IPS DF 6.9 (cell line): ENCODE data around the gene POMT2.

ENCODE experiments used
- DNase-seq: peaks from one replicate; pipeline ENCODE4 v3.0.0-alpha.2; 2013; ENCODE audit warnings: low read depth, low spot score
- H3K27ac ChIP-seq: one replicate; pipeline ENCODE4 v1.5.1; 2013; ENCODE audit warnings: low read length, control low read depth
- H3K27me3 ChIP-seq: 2 replicates; pipeline ENCODE4 v1.6.1; 2013; ENCODE audit warnings: mild to moderate bottlenecking, low read length; ENCODE audit not compliant: control insufficient read depth, insufficient read depth
- H3K36me3 ChIP-seq: 2 replicates; pipeline ENCODE4 v1.6.1; 2013; ENCODE audit warnings: low read length; ENCODE audit not compliant: control insufficient read depth, insufficient read depth
- H3K4me1 ChIP-seq: 2 replicates; pipeline ENCODE4 v1.6.1; 2013; ENCODE audit warnings: low read length; ENCODE audit not compliant: control insufficient read depth, insufficient read depth
- H3K4me3 ChIP-seq: 2 replicates; pipeline ENCODE4 v1.5.1; 2013; ENCODE audit warnings: mild to moderate bottlenecking, low read length
- H3K9me3 ChIP-seq: 2 replicates; pipeline ENCODE4 v1.6.1; 2013; ENCODE audit warnings: low read length, inconsistent platforms; ENCODE audit not compliant: control insufficient read depth, insufficient read depth
- WGBS: extraction: QIAGEN DNeasy Blood & Tissue Kit; methylation state at CpG from one replicate; pipeline ENCODE4 v1.1.7; 2013; ENCODE audit warnings: mixed read lengths, missing lambda C conversion rate; ENCODE audit not compliant: insufficient read length, insufficient coverage; 5-methylcytosine and 5-hydroxymethylcytosine counted together

Gene POMT2

DNA sequence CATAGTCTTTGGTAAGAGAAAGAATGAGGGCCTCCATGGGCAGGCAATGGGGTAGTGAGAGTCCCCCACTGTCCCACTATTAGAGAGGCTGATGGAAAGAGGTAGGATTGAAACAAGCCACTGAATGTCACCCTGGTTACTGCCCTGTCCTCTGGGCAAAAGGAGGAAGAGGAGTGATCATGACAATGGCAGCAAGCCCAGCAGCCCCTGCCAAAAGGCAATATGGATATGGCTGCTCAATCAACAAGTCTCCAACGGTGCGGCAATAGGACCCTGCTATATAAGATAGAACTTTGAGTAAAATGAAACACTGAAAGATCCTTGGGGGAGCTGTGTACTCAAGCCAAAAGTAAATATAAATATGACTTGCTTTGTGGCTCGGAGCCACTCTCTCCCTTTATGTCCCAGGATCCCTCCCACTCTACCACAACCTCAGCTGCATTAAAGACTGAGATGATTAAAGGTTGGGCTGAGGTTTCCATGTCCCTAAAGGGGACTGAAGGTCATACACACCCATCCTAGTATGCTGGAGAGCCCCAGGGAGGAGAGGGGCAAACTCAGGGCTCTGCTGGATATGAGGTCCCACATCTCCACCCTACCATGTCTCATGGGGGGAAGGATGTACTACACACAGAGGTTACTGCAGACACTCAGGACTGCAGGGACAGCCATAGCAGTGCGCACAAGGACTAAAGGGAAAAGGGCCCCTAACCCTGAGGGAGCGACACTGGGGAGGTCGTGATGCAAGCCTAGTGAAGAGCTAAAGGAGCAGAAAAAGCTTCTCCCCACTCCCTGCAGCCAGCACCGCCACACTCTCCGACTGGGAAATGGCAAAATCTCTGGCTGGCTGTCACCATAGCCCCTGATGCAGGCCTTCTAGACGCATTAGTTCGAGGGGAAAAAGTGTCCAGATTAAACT is 5.9 kb downstream of the POMT2 start:
- H3K4me1 ChIP-seq, result peaks cover 6% of the 10 kb centered on the region; the same call in 1 of the 2 replicates
- no peaks in the 10 kb centered on the region for H3K36me3 ChIP-seq
- WGBS, result no CpG with 5 or more reads among the region's 10 CpGs
- H3K9me3 ChIP-seq, result no peaks in the 10 kb centered on the region
- H3K27ac ChIP-seq, result no peak overlapping the region
- no peaks in the 10 kb centered on the region for H3K27me3 ChIP-seq
- H3K4me3 ChIP-seq, result no peak overlapping the region
- DNase-seq, result no peak

DNA sequence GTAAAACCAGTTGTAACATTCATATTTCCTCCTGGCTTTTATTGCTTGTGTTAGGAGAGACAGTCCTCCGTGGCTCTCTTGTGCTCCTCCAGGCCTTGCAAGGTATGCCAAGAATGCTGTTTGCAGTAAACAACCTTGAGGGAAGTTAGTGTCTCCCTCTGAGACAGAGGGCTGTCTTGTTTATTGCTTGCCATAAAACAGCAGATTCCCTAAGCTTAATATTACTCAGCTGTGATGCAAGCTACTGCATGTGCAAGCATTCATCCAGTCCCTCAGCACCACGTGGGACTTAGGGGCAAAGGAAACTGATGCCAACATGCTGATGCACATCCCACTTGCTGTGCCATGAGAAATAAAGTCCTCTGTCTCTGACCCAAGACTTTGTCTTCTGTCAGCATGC is 6.6 kb downstream of the POMT2 start:
- Histone ChIP-seq H3K4me3 (no peak overlapping the region), H3K4me1 (peaks cover 6% of the 10 kb centered on the region; the same call in 1 of the 2 replicates), H3K27ac (no peak overlapping the region), H3K36me3 (no peaks in the 10 kb centered on the region), H3K27me3 (no peaks in the 10 kb centered on the region), H3K9me3 (no peaks in the 10 kb centered on the region)
- no peak for DNase-seq
- WGBS, result no CpG with 5 or more reads among the region's 2 CpGs

DNA sequence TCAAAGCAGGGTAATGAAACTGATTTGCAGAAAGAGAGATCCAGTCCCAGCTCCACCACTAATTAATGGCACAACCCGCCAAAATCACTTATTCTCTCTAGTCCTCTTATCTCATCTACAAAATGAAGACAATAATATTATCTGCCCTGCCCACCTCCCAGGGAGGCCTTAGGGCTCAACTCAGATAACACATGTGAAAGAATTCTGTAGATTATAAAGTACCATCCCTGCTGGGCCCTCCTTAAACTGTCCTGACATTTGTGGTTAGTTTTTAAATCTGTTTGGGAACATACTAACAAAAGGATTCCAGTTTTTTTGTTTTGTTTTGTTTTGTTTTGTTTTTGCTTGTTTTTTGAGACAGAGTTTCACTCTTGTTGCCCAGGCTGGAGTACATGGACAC is 7.3 kb downstream of the POMT2 start:
- no peak for DNase-seq
- no CpG with 5 or more reads among the region's 1 CpG for WGBS
- Histone ChIP-seq H3K4me1 (peaks cover 6% of the 10 kb centered on the region; the same call in 1 of the 2 replicates), H3K9me3 (no peaks in the 10 kb centered on the region), H3K27ac (no peak overlapping the region), H3K4me3 (no peak overlapping the region), H3K27me3 (no peaks in the 10 kb centered on the region), H3K36me3 (no peaks in the 10 kb centered on the region)

DNA sequence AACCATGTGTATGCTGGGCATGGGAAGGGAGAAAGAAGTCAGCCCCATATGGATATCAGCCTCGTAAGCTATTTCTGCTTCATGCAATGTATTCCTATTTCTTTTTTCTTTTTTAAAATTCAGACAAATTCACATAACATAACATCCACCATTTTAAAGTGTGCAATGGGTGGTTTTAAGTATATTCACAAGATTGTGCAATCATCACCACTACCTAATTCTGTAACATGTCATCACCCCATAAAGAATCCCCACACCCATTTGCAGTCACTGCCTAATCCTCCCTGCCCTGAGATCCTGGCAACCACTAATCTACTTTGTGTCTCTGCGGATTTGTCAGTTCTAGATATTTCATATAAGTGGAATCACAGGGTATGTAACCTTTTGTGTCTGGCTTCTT is 9.5 kb downstream of the POMT2 start:
- no peak for DNase-seq

DNA sequence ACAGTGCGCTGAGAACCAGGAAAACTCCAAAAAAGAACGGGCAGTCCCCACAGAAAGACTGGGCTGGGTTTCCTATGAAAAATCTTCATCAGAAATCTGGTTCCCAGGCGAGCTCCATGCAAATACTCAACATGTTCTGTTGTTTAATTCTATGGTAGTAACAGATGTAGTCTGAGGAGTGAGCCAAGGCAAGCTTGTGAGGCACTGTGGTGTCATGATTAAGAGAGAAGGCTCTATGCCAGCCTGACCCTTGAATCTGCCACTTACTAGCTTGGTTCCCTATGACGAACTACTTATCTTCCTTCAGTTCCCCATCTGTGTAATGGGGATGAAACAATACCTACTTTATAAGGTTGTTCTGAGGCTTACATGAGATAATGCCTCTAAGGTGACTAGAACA is 10.7 kb downstream of the POMT2 start:
- WGBS, result no CpG with 5 or more reads among the region's 4 CpGs
- peaks cover 4% of the 10 kb centered on the region; the same call in 1 of the 2 replicates for H3K4me1 ChIP-seq
- H3K4me3 ChIP-seq, result no peak overlapping the region

More for the DNA sequence above, 9.5 kb downstream of the POMT2 start:
- no peaks in the 10 kb centered on the region for H3K27me3 ChIP-seq
- H3K27ac ChIP-seq, result no peak overlapping the region
- no peaks in the 10 kb centered on the region for H3K36me3 ChIP-seq
- no peak overlapping the region for H3K4me3 ChIP-seq
- no peaks in the 10 kb centered on the region for H3K9me3 ChIP-seq
- peaks cover 6% of the 10 kb centered on the region; the same call in 1 of the 2 replicates for H3K4me1 ChIP-seq
- WGBS, result no CpG with 5 or more reads among the region's 2 CpGs

DNA sequence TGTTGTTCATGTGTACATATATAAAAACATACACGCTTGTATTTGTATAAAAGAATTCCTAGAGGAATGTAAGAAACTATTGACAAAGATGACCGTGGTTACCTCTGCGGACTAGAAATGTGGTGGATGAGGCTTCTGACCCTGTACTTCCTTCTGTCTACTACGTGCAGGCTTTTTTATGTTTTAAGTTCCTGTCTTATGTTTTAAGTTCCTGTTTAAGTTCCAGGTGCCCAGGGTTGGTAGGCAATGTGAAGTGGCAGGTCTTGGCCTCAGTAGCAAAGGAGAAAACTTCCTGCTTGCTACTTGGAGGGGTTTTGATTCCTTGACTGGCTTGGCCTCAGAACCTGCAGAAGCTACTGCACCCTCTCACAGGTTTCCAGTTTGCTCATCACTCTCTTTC is 11.6 kb downstream of the POMT2 start:
- Histone ChIP-seq H3K4me3 (no peak overlapping the region), H3K4me1 (peaks cover under 1% of the 10 kb centered on the region; the same call in 1 of the 2 replicates), H3K9me3 (no peaks in the 10 kb centered on the region), H3K27me3 (no peaks in the 10 kb centered on the region), H3K27ac (no peak overlapping the region), H3K36me3 (0 out of 2 replicates have a peak, but pooled peaks cover 3% of the 10 kb centered on the region)
- no CpG with 5 or more reads among the region's 4 CpGs for WGBS
- DNase-seq, result no peak

More for the DNA sequence above, 10.7 kb downstream of the POMT2 start:
- no peak overlapping the region for H3K27ac ChIP-seq
- H3K9me3 ChIP-seq, result no peaks in the 10 kb centered on the region
- no peaks in the 10 kb centered on the region for H3K27me3 ChIP-seq
- 0 out of 2 replicates have a peak, but pooled peaks cover 3% of the 10 kb centered on the region for H3K36me3 ChIP-seq
- no peak for DNase-seq

DNA sequence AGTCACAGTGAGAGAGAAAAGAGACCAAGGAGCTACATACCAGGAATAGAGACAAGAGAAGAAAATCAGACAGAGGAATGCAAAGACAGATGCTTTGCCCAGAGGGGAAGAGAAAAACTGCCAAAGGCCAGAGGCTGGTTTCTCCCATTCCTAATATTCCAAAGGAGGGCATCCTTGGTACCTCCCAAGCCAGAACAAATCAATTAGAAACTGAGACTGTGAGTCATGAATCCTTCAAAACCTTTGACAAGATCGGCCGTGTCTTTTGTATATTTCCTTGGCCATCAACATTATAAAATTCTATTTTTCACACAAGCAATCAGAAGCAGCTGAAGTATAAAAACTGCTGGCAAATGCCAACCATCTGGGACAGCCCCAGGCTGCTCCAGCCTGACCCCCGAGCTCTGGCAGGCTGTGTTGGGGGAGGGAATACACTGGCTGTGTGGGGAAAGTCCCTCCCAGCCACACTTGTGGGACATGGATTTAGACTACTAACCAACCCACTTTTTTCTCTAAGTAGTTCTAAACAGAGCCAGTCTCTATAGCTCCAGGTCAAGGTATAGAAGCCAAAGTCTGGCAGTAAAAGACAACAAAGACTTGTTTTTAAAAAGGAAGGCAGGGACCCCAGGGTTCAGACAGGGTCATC is 13.7 kb downstream of the POMT2 start:
- H3K27ac ChIP-seq, result no peak overlapping the region
- no peak for DNase-seq
- H3K4me3 ChIP-seq, result no peak overlapping the region
- no peaks in the 10 kb centered on the region for H3K4me1 ChIP-seq
- WGBS, result no CpG with 5 or more reads among the region's 3 CpGs
- no peaks in the 10 kb centered on the region for H3K27me3 ChIP-seq
- H3K9me3 ChIP-seq, result no peaks in the 10 kb centered on the region
- H3K36me3 ChIP-seq, result 0 out of 2 replicates have a peak, but pooled peaks cover 6% of the 10 kb centered on the region

DNA sequence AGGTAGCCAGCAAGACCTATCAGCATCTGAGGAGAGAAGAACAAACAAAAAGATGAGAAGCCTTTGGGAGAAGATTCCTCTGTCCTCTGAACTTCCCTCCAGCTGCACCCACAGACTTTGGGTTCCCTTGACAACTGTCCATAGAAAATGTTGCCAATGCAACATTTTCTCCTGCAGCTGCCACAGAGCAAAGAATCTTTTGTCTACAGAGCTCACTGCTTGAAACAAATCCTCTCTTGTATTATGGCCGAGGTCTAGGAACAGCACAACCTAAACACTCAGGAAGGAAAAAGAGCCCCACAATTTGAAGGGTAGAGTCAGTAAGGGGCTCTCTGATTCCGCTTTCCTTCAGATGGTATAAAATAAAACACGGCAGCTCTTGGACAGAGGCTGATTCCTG is 14.3 kb downstream of the POMT2 start:
- DNase-seq, result no peak
- Histone ChIP-seq H3K27me3 (no peaks in the 10 kb centered on the region), H3K36me3 (0 out of 2 replicates have a peak, but pooled peaks cover 6% of the 10 kb centered on the region), H3K4me1 (no peaks in the 10 kb centered on the region), H3K9me3 (no peaks in the 10 kb centered on the region), H3K27ac (no peak overlapping the region), H3K4me3 (no peak overlapping the region)
- no CpG with 5 or more reads among the region's 3 CpGs for WGBS

DNA sequence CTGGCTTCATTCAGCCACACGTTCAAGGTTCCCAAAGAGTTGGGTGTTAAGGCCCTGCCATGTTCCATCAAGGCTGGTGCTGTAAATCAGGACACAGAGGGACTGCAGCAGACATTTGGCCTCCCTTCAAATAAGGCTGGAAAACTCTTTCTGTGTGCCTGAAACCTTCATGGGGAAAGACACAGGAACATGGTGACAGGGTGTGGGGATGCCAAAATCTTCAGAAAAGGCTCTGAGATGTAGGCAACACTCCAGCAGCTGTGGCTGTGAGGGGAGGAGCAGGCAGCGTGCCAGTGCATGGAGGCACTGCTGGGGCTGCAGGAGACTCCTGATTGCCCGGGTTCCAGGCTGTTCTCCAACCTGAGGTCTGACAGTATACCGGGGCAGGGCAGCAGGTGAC is 15.0 kb downstream of the POMT2 start:
- WGBS, result no CpG with 5 or more reads among the region's 4 CpGs
- Histone ChIP-seq H3K36me3 (0 out of 2 replicates have a peak, but pooled peaks cover 6% of the 10 kb centered on the region), H3K4me1 (no peaks in the 10 kb centered on the region), H3K9me3 (no peaks in the 10 kb centered on the region), H3K27me3 (no peaks in the 10 kb centered on the region), H3K27ac (no peak overlapping the region), H3K4me3 (no peak overlapping the region)
- DNase-seq, result no peak

DNA sequence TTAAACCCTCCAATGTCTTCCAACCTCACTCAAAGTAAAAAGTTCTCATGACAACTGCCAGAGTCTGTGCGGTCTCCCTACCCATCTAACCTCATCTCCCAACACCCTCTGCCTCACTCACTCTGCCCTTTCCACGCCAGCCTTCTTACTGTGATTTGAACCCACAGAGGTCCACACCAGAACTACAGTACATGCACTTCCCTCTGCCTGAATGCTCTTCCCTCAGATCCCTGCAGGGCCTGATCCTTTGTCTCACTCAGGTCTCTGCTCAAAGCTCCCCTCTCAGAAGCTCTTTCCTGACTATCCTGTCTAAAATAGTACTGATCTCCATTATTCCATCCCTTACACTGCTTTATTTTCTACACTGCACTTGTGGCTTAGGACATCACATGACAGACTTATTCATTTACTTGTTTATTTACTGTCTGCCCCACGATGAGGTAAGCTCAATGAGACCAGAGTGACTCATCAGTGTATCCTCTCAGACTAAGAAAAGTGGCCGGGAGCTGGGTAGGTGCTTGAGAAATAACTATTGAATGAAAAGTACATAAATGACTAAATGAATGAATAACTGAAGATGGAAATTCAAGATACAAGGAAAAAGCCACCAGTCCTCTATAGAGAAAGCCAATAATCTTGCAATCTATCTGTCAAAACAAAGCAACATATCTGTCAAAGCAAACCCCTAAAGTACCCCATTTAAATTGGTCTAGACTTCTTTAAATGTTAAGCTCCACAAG is 17.1 kb downstream of the POMT2 start:
- H3K4me3 ChIP-seq, result no peak overlapping the region
- H3K9me3 ChIP-seq, result no peaks in the 10 kb centered on the region
- no CpG with 5 or more reads among the region's 4 CpGs for WGBS
- no peak overlapping the region for H3K27ac ChIP-seq
- H3K4me1 ChIP-seq, result no peaks in the 10 kb centered on the region
- no peaks in the 10 kb centered on the region for H3K27me3 ChIP-seq
- H3K36me3 ChIP-seq, result 0 out of 2 replicates have a peak, but pooled peaks cover 6% of the 10 kb centered on the region
- no peak for DNase-seq
